ENCODE results near the gene TBX1.

TBX1 gene

GRCh38 chr22:19810381-19811201 lies 50.0 kb downstream of the TBX1 start:
- no peak for DNase-seq (ENCODE audit: low read depth in 2 of 3, low spot score in 2 of 3)

DNA sequence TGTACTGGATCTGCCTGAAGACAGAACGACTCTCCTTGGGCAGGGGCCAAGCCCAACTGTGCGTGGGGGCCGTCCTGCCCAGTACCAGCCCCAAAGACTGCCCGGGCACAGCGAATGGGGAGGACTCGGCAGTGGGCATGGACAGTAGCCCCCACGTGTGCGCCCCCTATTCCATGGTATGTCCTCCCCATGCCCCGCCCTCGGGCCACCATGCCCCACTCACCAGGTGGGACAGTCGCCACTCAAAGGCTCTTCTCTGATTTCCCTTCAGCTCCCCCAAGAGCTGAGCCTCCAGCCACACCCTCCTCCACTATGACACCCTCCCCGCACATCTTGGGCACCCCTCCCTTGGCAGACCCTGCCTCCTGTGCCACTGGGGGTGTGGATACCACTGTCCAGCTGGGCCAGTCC lies 50.6 kb downstream of the TBX1 start:
- no peak for DNase-seq (ENCODE audit: low read depth in 2 of 3, low spot score in 2 of 3)

DNA sequence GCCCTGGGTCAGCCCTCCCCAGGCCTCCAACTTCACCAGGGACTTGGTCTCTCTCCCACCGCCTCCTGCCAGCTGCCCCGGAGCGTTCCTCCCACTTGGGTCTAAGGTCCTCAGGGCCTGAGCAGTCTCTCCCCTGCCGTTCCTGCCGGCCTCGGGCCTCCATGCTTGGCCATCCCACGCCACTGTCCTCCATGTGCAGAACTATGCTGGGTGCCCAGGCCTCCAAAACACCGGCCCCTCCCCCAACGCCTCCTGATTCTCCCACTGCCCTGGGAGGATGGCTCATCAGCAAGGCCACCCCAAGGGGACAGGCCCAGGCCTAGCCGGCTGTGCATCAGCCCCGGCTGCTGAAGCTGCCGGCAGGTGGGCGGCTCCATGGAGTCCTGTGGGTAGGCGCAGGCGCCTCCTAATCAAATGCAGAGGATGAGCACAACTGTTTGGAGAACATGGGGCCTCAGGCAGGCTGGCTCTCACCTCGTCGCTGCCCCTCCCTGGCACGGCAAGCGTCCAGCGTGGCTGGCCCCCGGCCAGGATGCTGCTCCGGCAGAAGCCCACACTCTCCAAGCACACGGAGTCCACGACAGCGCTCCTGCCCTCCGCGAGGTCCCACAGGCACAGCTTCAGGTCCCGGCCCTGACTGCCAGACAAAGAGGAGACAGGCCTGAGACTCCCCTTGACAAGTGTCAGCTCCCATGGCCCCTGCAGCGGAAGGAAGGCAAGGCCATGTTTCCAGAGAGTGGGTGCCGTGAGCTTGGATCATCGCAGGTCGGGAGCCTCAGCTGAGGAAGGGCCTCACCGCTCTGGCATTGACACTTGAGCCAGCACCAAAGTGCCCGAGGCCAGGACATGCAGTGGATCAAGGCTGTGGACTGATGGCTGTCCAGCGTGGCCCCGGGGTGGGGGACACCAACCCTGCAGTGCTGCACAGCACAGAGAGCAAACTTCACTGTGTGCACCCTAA lies 51.5 kb downstream of the TBX1 start:
- no peak for DNase-seq (ENCODE audit: low read depth in 2 of 3, low spot score in 2 of 3)

GRCh38 chr22:19812910-19813309 lies 52.3 kb downstream of the TBX1 start:
- no peak for DNase-seq (ENCODE audit: low read depth in 2 of 3, low spot score in 2 of 3)

- no peak for DNase-seq (ENCODE audit: low read depth in 2 of 3, low spot score in 2 of 3)
Observed at GRCh38 chr22:19814428-19814827, 53.9 kb downstream of the TBX1 start.

DNA sequence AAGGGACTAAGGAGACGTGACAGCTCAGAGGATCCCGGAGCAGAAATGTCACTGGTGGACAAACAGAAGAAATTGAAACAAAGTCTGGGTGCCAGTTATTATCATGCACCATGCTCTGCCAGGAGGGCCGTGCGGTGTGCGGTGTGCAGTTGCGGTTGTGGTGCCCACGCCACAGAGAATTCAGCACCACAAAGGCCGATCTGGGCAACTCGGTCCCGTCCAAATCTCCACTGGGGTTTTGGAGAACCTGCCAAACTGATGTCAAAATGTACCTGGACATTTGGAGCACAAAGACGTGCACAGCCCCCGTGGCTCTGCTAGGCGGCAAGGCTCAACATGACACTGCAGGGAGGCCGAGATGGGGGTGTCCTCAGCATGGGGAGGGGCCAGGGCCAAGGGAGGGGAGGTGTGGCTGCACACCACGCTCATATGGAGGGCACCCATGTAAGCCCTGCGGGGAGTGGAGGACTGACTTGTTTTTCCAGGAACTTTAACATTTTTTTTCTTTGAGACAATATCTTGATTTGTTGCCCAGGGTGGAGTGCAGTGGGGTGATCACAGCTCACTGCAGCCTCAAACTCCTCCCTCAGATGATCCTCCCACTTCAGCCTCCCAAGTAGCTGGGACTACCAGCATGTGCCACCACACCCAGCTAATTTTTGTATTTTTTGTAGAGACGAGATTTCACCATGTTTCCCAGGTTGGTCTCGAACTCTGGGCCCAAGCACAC lies 54.7 kb downstream of the TBX1 start:
- DNase-seq (ENCODE audit: low read depth in 2 of 3, low spot score in 2 of 3), result no peak

GRCh38 chr22:19815823-19816290 lies 55.3 kb downstream of the TBX1 start:
- DNase-seq (ENCODE audit: low read depth in 2 of 3, low spot score in 2 of 3), result no peak

DNA sequence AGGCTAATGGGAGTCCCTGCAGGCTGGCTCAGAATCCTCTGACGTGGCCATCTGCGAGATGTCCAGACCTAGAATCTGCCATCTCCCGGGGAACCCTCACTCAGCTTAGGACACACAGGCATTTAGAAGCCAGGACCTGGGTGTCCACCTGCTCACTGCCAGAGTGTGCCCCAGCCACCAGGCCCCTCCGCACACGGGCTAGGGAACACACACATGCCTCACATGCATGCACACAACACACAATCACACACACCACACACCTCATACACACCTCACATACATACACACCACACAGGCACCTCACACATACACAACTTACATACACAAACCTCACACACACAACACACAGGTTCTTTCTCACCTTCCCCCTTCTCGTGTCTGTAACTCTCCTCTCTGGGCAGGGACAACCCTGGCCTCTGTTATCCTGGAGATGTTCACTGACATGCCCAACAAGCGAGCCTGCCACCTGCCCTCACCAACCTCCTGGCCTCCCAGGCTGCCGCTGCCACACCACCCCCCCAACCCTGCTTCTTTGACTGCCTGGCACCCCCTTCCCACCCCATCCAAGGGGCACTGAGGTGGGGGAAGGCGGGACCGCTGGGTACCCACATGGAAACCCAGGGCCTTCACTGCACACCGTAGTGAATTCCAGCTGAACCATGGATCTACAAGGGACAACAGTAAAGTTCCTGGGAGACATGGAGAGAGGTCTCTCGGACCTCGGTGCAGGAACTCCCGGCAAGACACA lies 56.0 kb downstream of the TBX1 start:
- DNase-seq (ENCODE audit: low read depth in 2 of 3, low spot score in 2 of 3), result no peak
